SK-N-MC (cell line): ENCODE results near the gene ADARB1.

Experiments used
- EZH2 ChIP-seq: fragments of 200-600 bp; sonication (generic); IDR thresholded peaks from one replicate; pipeline ENCODE4 v1.6.1; 2017; ENCODE audit warnings: antibody characterized with exemption
- POLR2AphosphoS5 ChIP-seq: IDR thresholded peaks from 2 replicates; pipeline ENCODE4 v1.6.1; 2012; ENCODE audit warnings: mild to moderate bottlenecking, low read depth, low read length, borderline replicate concordance

DNA sequence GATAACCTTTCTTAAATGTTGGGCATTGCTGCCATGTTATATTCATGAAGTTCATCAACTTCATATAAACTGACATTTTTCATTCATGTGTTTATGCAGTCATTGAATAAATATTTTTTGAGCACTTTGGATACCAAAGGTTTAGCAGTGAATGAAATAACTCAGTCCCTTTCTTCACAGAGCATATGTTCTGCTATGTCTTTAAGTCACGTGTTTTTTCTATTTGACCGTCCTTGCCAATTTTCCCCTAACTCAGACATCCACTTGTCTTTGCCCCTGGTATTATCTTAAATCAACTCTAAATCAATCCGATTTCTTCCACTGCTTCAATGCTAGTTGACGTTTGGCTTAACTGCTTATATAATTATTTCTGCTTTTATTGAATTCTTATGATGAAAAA lies 16.6 kb downstream of the ADARB1 start:
- TF ChIP-seq POLR2AphosphoS5, result no peak
- TF ChIP-seq EZH2, result no peak
